GM18909 (cell line): ENCODE data around the gene ACSM5.
"Not testable (repeated sequence)": the region's sequence is repeated elsewhere in the genome, so short reads cannot be mapped to it uniquely, and the experiment has no call there.

Experiments
- ATAC-seq: cut with Tn5 transposase; IDR thresholded peaks from one replicate; pipeline ENCODE4 v1.9.1; 2021; ENCODE audit warnings: mild to moderate bottlenecking; ENCODE audit not compliant: unreplicated experiment, poor library complexity

ACSM5 gene

DNA sequence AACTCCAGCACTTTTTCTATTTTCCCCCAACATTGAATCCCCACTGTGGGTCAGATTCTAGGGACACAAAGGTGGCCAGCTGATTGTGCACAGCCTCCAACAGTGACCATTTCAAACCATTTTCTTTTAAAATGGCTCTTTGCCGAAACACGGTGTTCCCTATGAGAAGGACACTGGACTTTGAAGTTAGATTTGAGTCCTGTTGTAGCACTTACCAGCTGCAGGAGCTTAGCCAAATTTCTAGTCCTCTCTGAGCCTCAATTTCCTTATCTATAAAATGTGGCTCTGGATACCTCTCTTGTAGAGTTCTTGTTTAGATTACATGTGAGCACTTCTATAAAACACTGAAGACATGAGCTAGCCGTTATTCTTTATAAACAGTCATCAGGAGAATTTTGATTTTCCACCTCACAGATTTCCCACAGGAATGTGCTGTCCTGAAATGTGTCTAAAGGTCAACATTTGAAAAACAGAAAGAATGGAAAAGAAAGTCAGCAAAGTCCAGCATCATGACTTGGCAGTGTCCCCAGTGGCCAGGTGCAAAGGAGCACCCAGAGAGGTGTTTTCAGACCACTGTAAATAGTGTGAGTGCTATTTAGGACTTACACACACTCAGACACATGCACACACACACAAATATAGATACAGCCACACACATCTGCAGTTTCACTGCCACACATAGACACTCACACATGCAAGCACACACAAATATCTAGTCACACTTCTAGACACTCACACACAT is 37.5 kb downstream of the ACSM5 start:
- ATAC-seq, result not testable (repeated sequence)

DNA sequence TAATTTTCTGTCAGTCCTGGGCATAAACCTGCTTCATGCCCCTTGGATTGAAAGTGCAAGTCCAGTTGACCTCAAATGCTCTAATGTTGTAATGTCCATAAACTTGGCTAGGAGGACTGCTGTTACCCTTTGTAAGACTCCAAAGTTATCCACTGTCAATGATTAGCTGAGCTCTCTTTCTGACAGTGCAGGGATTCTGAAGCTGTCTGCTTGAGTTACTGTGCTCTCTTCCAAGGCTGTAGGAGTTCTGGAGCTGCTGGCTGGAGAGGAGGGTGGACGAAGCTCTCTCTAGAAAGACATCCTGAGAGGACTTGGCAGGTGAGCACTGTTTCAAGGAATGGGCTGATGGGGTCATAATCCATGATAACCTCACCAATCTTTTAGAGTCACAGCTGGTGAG is 42.0 kb downstream of the ACSM5 start, which contains the start of gene ACSM2A:
TSS of gene ACSM2A (plus strand) at position 158 of the 400 bp plus-strand sequence. CDS start 8,594 bp downstream, outside the sequence.
- ATAC-seq, result not testable (repeated sequence)

DNA sequence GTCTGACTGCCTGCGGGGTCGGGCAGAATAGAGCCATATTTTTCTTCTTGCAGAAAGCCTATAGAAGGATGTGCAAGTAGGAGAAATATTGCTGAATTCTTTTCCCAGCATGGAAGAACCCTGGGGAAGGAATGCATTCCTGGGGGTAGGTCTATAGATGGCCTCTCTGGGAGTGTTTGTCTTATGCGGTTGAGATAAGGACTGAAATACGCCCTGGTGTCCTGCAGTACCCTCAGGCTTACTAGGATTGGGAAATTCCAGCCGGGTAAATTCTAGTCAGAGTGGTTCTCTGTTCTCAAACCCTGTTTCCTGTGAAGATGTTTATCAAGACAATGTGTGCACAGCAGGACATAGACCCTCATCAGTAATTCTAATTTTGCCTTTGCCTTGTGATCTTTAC is 44.3 kb downstream of the ACSM5 start:
- ATAC-seq, result not testable (repeated sequence)

DNA sequence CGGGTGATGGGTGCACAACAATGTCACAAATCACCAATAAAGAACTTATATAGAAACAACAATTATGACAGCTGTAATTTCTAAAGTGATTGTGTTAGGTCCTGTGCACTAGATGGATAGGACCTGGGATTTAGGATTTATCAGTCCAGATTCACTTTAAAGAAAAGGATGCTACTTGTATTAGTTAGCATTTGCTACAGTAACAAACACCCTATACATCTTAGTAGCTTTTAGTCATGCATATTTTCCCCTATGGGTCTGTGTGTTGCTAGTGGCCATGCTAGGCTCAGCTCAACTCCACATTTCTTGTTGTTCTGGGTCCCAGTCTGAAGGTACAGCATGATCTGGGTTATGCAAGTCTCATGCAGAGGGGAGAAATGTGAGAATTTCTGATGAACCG is 49.9 kb downstream of the ACSM5 start:
- ATAC-seq, result not testable (repeated sequence)

DNA sequence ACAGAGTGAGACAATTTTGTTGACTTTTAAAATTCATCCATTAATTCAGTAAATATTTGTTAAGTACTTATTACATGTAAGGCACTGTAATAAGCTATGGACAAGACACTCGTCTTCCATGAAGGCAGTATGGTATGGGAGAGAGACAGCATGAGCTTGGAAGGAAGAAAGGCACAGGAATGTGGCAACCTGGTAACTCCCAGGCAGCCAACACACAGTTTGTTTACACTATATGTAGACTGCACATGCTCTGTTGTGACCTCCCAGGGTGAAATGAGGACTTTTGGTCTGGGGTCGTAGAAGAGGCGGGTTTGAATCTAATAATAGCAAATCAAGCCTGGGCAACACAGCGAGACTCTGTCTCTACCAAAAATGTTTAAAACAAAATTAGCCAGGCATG is 51.0 kb downstream of the ACSM5 start:
- ATAC-seq, result not testable (repeated sequence)

DNA sequence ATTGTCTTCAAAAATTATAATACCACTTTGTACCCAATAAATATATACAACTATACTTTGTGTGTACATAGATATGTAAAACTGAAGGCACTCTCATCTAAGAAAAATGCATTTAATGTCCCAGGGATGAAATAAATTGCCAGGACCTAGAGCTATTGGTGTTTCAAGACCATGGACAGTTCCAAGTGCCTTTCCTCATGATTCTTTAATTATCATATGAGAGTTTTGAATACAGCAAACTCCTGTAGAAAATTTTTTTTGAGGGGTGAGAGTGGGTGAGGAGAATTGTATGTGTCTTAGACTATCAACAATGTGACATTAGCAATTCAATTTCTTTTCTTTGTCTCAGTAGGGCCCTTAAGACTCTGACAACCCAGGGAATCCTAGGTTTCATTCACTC is 59.6 kb downstream of the ACSM5 start:
- ATAC-seq, result not testable (repeated sequence)

DNA sequence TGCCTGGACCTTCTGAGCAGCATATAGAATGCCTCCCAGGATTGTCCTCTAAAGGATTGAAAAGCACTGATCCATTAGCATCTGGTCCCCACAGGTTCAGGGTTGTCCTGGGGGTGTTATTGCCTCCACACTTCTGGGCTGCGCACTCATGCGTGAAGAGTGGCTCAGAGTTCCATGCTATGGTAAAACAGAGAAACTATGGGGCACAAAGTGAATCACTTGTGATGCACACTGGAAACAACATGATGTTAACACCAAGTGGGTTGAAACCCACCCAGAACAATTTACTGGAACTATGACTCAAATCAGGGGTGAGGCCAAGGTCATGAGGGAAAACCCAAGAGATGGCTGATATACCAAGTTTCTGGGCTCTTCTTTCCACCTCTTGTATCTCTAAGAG is 60.6 kb downstream of the ACSM5 start:
- not testable (repeated sequence) for ATAC-seq

DNA sequence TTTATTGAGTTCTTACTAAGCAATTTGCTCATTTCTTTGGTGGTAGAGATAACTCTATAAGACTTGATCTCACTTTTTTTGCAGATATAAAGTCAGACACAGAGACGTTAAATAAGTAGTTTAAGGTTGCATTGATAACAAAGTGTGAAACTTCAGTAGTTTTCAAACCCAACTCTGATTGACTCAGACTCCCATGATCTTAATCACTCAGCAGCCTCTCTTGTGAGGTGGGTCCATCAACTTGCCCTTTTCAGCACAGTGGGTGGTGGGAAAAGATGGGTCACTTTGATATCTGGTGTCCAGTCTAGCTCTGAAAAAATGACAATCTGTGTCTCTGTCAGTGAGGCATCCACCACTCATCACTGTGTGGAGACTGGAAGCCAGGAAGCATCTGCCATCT is 61.4 kb downstream of the ACSM5 start:
- ATAC-seq, result not testable (repeated sequence)

DNA sequence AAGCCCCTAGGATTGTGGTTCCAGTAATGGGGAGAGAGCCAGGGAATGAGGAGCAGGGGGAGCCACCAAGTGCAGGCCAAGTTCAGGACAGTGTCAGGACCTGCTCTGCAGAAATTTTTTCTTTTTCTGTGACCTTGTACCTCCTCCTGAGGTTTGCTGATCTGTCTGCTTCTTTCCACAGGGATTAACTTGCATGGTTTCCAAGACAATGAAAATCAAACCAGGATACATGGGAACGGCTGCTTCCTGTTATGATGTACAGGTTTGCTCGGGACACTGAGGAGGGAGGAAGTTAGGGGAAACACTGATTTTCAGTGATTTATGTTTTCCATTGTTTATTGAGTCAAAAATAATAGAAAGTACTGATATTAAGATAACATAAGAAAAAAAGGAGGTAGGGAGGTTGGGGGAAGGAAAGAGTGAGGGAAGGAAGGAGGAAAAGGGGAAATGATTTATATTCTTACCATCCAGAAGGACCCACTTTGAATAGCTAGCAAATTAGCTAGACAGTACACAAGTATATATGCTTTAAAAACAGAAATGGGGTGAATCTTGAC is 67.9 kb downstream of the ACSM5 start:
- not testable (repeated sequence) for ATAC-seq

DNA sequence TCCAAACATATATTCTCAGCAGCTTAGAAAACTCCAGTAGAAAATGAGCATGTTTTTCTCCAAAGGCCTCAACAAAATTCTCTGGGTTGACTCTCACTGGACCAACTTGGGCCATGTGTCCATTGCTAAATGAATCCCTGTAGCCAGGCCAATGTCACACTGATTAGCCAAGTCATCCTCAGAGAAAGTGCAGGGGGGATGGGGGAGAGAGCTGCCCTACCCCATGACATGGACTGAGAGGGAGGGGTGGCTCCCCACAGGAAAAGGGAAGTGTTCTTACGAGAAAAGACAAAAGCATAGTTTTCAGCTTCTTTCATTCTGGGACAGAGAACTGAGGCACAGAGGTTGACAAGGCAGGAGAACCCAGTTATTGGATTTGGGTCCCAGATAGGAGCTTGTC is 74.7 kb downstream of the ACSM5 start:
- not testable (repeated sequence) for ATAC-seq

DNA sequence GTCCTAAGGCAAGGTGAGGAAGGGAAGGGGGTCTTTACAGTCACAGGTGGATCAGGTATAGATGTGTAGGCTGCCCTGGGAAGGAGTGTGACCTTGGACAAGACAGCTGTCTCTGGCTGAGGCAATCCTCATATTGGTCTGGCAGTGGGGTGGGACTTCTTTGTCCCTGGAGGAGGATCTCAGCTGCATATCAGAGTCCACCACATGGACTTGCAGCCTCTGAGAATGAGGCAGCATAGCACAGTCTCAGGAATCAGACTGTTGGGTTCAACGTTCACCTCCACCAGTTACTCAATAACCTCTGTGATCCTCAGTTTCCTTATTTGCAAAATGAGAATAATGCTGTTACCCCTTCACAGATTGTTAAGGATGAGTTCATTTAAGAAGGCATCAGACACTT is 75.4 kb downstream of the ACSM5 start:
- ATAC-seq, result no peak

DNA sequence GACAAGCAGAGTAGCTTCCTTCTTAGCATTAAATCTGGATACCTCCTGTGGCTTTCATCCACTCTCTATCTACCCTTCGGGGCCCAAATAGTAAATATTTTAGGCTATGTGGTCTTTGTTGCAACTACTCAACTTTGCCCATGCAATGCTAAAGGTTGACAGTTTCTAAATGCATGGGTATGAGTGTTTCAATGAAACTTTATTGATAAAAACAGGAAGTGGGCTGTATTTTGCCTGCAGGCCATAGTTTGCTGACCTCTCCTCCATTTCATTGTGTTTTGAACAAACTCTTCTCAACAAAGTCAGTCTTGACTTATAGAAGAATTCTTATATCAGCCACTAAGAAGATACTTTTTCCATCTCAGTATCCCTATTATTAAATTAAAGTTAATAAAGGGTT is 76.1 kb downstream of the ACSM5 start:
- ATAC-seq, result no peak
